K562 (cell line): ENCODE data around the gene KIF3B. TPM values are rescaled to one million over a fixed set of nuclear protein-coding genes. Genes with fewer than 3 reads are reported as not detected.

ENCODE experiments used
- ATAC-seq: fragments of 200-7000 bp; cut with Tn5 transposase; 3 replicates; pipeline ENCODE4 v1.9.1; 2020; ENCODE audit warnings: moderate library complexity
- BruUV-seq: library from RNA; stranded (reverse); fragments of 400-500 nt; replicated peaks from 2 replicates; lab custom pipeline; 2021; lab: Mats Ljungman, UMichigan
- CTCF ChIA-PET: fragments of 300-600 bp; formaldehyde crosslinking; extraction: SDS; loops from one replicate; lab custom pipeline; 2021; ENCODE audit warnings: low intra/inter-chr PET ratio; lab: Yijun Ruan, JAX
- POLR2A ChIA-PET: fragments of 300-600, 350-650 bp; sonication (Branson Sonifier 250); formaldehyde crosslinking; extraction: SDS; loops from one replicate; lab custom pipeline; 2021; ENCODE audit warnings: antibody characterized with exemption, inconsistent platforms; lab: Yijun Ruan, JAX
- DNase-seq, 4 experiments: peaks; one replicate each; pipeline versions ENCODE4 v3.0.0 to v3.0.0-alpha.2; 2011 to 2018; ENCODE audit warnings: low spot score in 3 of 4, mixed read lengths in 3 of 4; ENCODE audit errors: extremely low read depth in 1 of 4
- FAIRE-seq: peaks from 2 replicates; lab custom pipeline; 2011; peaks lifted over from hg19 to GRCh38; lab: Jason Lieb, UNC
- H2AFZ ChIP-seq: 2 replicates; pipeline ENCODE4 v1.6.0; 2011; ENCODE audit warnings: low read depth, low read length, control low read depth, inconsistent platforms
- H3K27ac ChIP-seq: fragments of 200-600 bp; 3 replicates; pipeline ENCODE4 v1.8.0; 2011; ENCODE audit warnings: low read depth, mild to moderate bottlenecking, control low read depth, inconsistent platforms, low read length, moderate library complexity, mixed read lengths; ENCODE audit errors: extremely low read depth
- H3K27me3 ChIP-seq, 2 experiments: fragments of 300-600 bp in 1 of 2; 2 replicates in 1 of 2; 3 replicates in 1 of 2; pipeline versions ENCODE4 v1.6.0 to v1.8.0; 2011; ENCODE audit warnings: inconsistent platforms in 2 of 2, low read length in 2 of 2, mild to moderate bottlenecking in 1 of 2, mixed read lengths in 1 of 2, moderate library complexity in 1 of 2; ENCODE audit not compliant: control insufficient read depth in 2 of 2, insufficient read depth in 2 of 2
- H3K36me3 ChIP-seq: fragments of 300-600 bp; 3 replicates; pipeline ENCODE4 v1.8.0; 2011; ENCODE audit warnings: mild to moderate bottlenecking, low read length, inconsistent platforms; ENCODE audit not compliant: control insufficient read depth, insufficient read depth
- H3K4me1 ChIP-seq, 2 experiments: fragments of 200-600 bp in 1 of 2; replicated peaks in 1 of 2; 2 replicates in 1 of 2; 3 replicates in 1 of 2; pipeline versions ENCODE4 v1.5.1 to v1.8.0; 2011; ENCODE audit warnings: inconsistent platforms in 2 of 2, low read length in 2 of 2, mild to moderate bottlenecking in 1 of 2, mixed read lengths in 1 of 2, moderate library complexity in 1 of 2; ENCODE audit not compliant: control insufficient read depth in 2 of 2, insufficient read depth in 2 of 2
- H3K4me2 ChIP-seq: 2 replicates; pipeline ENCODE4 v1.6.1; 2011; ENCODE audit warnings: low read length, control low read depth, inconsistent platforms, mixed read lengths; ENCODE audit not compliant: insufficient read depth
- H3K4me3 ChIP-seq: fragments of 200-600 bp; sonication (generic), shearing (Covaris generic); 2 replicates; pipeline ENCODE4 v1.5.1; 2016; ENCODE audit warnings: control low read depth, inconsistent platforms
- H3K79me2 ChIP-seq: fragments of 200-600 bp; 3 replicates; pipeline ENCODE4 v1.8.0; 2011; ENCODE audit warnings: low read length, inconsistent platforms; ENCODE audit not compliant: control insufficient read depth, insufficient read depth
- H3K9ac ChIP-seq, 2 experiments: 2 replicates each; pipeline versions ENCODE4 v1.6.0 to v1.6.1; 2011; ENCODE audit warnings: low read depth in 2 of 2, low read length in 2 of 2, control low read depth in 1 of 2, inconsistent platforms in 1 of 2, mild to moderate bottlenecking in 1 of 2, mixed read lengths in 1 of 2; ENCODE audit not compliant: insufficient read depth in 1 of 2
- H3K9me1 ChIP-seq: one replicate; pipeline ENCODE4 v1.6.0; 2011; ENCODE audit warnings: inconsistent platforms, mild to moderate bottlenecking, low read length, moderate library complexity; ENCODE audit not compliant: control insufficient read depth, insufficient read depth
- H3K9me3 ChIP-seq: replicated peaks from 2 replicates; pipeline ENCODE4 v1.5.1; 2011; ENCODE audit warnings: low read depth, low read length, inconsistent platforms; ENCODE audit not compliant: control insufficient read depth, insufficient read depth
- H4K20me1 ChIP-seq: replicated peaks from 2 replicates; pipeline ENCODE4 v1.6.1; 2011; ENCODE audit warnings: low read length, inconsistent platforms, mixed read lengths; ENCODE audit not compliant: control insufficient read depth, insufficient read depth
- BACH1 ChIP-seq: fragments of 200-800 bp; sonication (Bioruptor generic); IDR thresholded peaks from 2 replicates; pipeline ENCODE4 v1.6.1; 2016; ENCODE audit warnings: missing genetic modification characterization, missing compliant biosample characterization
- CHAMP1 ChIP-seq: fragments of 450-650 bp; IDR thresholded peaks from 2 replicates; pipeline ENCODE4 v1.6.1; 2016; ENCODE audit warnings: mild to moderate bottlenecking
- CHD4 ChIP-seq: fragments of 200-600 bp; sonication (generic); IDR thresholded peaks from 3 replicates; pipeline ENCODE4 v1.6.1; 2012; ENCODE audit warnings: low read depth, mild to moderate bottlenecking, mixed read lengths, low read length, inconsistent platforms; ENCODE audit not compliant: insufficient read depth, insufficient replicate concordance, poor library complexity, severe bottlenecking
- DACH1 ChIP-seq: fragments of 450-650 bp; IDR thresholded peaks from 2 replicates; pipeline ENCODE4 v1.6.1; 2018; ENCODE audit not compliant: partially characterized antibody
- GTF2E2 ChIP-seq: fragments of 200-800 bp; sonication (Bioruptor generic); IDR thresholded peaks from 2 replicates; pipeline ENCODE4 v1.6.1; 2016; ENCODE audit warnings: missing genetic modification characterization, missing compliant biosample characterization
- HMG20B ChIP-seq: fragments of 250-450 bp; sonication (Bioruptor Pico); IDR thresholded peaks from 2 replicates; pipeline ENCODE4 v1.5.0; 2021; ENCODE audit warnings: mild to moderate bottlenecking
- MXI1 ChIP-seq: IDR thresholded peaks from 2 replicates; pipeline ENCODE4 v1.6.1; 2011; ENCODE audit warnings: low read depth, mild to moderate bottlenecking, improper control_type of control experiment, low read length
- RCOR1 ChIP-seq, 2 experiments: IDR thresholded peaks; 2 replicates each; pipeline ENCODE4 v1.6.1; 2012; ENCODE audit warnings: low read depth in 2 of 2, low read length in 2 of 2, borderline replicate concordance in 1 of 2, improper control_type of control experiment in 1 of 2
- SMAD3 ChIP-seq: fragments of 450-650 bp; formaldehyde crosslinking; conservative IDR thresholded peaks from 2 replicates; pipeline ENCODE4 v1.4.0; 2020; ENCODE audit warnings: mild to moderate bottlenecking
- SMARCE1 ChIP-seq: fragments of 450-650 bp; IDR thresholded peaks from 2 replicates; pipeline ENCODE4 v1.7.1; 2016; ENCODE audit warnings: mild to moderate bottlenecking
- TSHZ1 ChIP-seq: fragments of 250-450 bp; sonication (Bioruptor Pico); IDR thresholded peaks from 2 replicates; pipeline ENCODE4 v1.4.0; 2020; ENCODE audit warnings: mild to moderate bottlenecking, moderate library complexity
- ZNF699 ChIP-seq: fragments of 250-450 bp; sonication (Bioruptor Pico); IDR thresholded peaks from 2 replicates; pipeline ENCODE4 v1.8.0; 2021; ENCODE audit warnings: mild to moderate bottlenecking, moderate library complexity; ENCODE audit not compliant: insufficient replicate concordance
- WGBS: fragments of 100-300 bp; shearing (Covaris generic); methylation state at CpG from one replicate; pipeline ENCODE4 v1.1.6; 2016; ENCODE audit warnings: low coverage, mixed read lengths; ENCODE audit not compliant: insufficient coverage; ENCODE audit errors: missing lambda C conversion rate; 5-methylcytosine and 5-hydroxymethylcytosine counted together
- in situ Hi-C: fragments of 300-500 bp; cut with MboI; formaldehyde crosslinking; loops from 4 replicates; pipeline ENCODE4 v1.15.0; 2018; ENCODE audit warnings: inconsistent platforms, mixed read lengths
- intact Hi-C: fragments of 100-400 bp; cut with micrococcal nuclease; formaldehyde crosslinking; loops from 2 replicates; pipeline ENCODE4 v1.14.2; 2022
- polyA plus RNA-seq, 8 experiments: library from polyadenylated mRNA; depleted of rRNA in 4 of 8; stranded (reverse) in 5 of 8; unstranded in 3 of 8; fragments of >200 nt; fragmentation: Nextera tagmentation in 2 of 8; fragmentation: Illumina TruSeq in 1 of 8; extraction: Ambion mirVana in 2 of 8; extraction: Trizol in 1 of 8; gene quantifications; 2 replicates each; pipeline versions ENCODE4 v1.2.1 to v1.2.3, GENCODE V29; 2011 to 2014; ENCODE audit warnings: inconsistent platforms in 1 of 8, missing spikeins in 1 of 8
- total RNA-seq, 7 experiments: library from RNA; depleted of rRNA in 6 of 7; stranded (reverse); fragments of >200 nt in 6 of 7; fragmentation: Illumina TruSeq in 2 of 7; extraction: Trizol in 2 of 7; gene quantifications; 2 replicates each; pipeline versions ENCODE4 v1.2.1 to v1.2.3, GENCODE V29; 2011 to 2021; ENCODE audit warnings: low replicate concordance in 1 of 7
- TF ChIP-seq, protein P1 (sequence below): fragments of 450-650 bp; IDR thresholded peaks from 2 replicates; pipeline ENCODE4 v1.6.1; 2016

Gene KIF3B
- total and polyA plus RNA-seq, 9 of the 15 experiments (the other 6 are each of a cell fraction or from before 2014, with no cell fraction given), result 2.9 to 12.3 (median 8.6) TPM

DNA sequence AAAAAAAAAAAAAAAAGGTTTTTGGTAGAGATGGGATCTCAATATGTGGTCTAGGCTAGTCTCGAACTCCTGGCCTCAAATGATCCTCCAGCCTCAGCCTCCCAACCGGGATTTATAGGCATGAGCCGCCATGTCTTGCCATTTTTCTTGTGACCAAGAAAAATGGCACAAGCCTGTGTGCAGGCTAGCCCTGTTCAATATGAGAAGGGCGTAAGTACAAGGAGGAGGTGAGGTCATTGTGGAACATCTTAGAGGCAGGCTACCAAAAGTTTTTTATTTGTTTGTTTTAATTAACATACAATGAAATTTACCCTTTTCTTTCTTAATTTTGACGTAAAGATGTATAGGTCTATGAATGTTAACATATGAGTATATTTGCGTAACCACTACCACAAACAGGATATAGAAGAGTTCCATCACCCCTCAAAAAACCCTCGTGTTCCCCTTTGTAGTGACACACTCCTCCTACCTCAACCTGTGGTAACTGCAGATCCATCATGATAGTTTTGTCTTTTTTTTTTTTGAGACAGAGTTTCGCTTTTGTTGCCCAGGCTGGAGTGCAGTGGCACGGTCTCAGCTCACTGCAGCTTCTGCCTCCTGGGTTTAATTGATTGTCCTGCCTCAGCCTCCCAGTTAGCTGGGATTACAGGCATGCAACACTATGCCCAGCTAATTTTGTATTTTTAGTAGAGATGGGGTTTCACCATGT is 28.3 kb upstream of the KIF3B start:
- Histone ChIP-seq H2AFZ (no peak overlapping the region), H4K20me1 (no peaks in the 10 kb centered on the region), H3K27ac (no peak overlapping the region), H3K9me1 (no peaks in the 10 kb centered on the region), H3K4me1 (no peaks in the 10 kb centered on the region; a peak in 1 of 5 replicates), H3K27me3 (peaks cover 7 to 12% of the 10 kb centered on the region in 2 experiments; a peak in 2 of 5 replicates), H3K4me3 (no peak overlapping the region), H3K9me3 (no peaks in the 10 kb centered on the region), H3K4me2 (no peak overlapping the region), H3K36me3 (no peaks in the 10 kb centered on the region), H3K79me2 (no peaks in the 10 kb centered on the region), H3K9ac (no peak overlapping the region)
- DNase-seq (no peak), ATAC-seq (no peak), FAIRE-seq (no peak)
- 34% methylated on average over 8 of the region's 9 CpGs for WGBS
- POLR2A ChIA-PET, result no interaction called here
- intact Hi-C loops (no loop called here), in situ Hi-C loops (no loop called here)
- no TSS peak for BruUV-seq
- CTCF ChIA-PET, result no interaction called here
- no peak for TF ChIP-seq TSHZ1
- TF ChIP-seq CHAMP1, result no peak
- TF ChIP-seq BACH1, result no peak
- TF ChIP-seq MXI1, result no peak
- no peak for TF ChIP-seq GTF2E2 (tag)
- no peak for TF ChIP-seq HMG20B (CRISPR knock-in tag)
- no peak for TF ChIP-seq DACH1
- no peak for TF ChIP-seq CHD4
- no peak for TF ChIP-seq SMARCE1
- TF ChIP-seq ZNF699, result no peak
- TF ChIP-seq SMAD3 (CRISPR knock-in tag), result no peak
- TF ChIP-seq RCOR1 (IDR thresholded peaks at IDR 0.05; ENCODE audit: borderline replicate concordance in 1 of 2, low read depth in 2 of 2, low read length in 2 of 2), result no peak
- TF ChIP-seq, protein P1, sequence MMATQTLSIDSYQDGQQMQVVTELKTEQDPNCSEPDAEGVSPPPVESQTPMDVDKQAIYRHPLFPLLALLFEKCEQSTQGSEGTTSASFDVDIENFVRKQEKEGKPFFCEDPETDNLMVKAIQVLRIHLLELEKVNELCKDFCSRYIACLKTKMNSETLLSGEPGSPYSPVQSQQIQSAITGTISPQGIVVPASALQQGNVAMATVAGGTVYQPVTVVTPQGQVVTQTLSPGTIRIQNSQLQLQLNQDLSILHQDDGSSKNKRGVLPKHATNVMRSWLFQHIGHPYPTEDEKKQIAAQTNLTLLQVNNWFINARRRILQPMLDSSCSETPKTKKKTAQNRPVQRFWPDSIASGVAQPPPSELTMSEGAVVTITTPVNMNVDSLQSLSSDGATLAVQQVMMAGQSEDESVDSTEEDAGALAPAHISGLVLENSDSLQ, result no peak
